NCI-H146 treated with DMSO at 0.1 percent for 48 hours (cell line): Measurements from ENCODE around the gene LCN1.

Experiments used
- DNase-seq: peaks from one replicate; lab custom pipeline; 2025; ENCODE audit not compliant: unreplicated experiment; lab: John Stamatoyannopoulos, UW

LCN1 gene

GRCh38 chr9:135488013-135488330 is 33.3 kb upstream of the LCN1 start:
- no peak for DNase-seq

GRCh38 chr9:135488527-135488926 is 32.7 kb upstream of the LCN1 start:
- DNase-seq, result no peak

- no peak for DNase-seq
Observed at GRCh38 chr9:135489188-135489906, 31.9 kb upstream of the LCN1 start.

- DNase-seq, result no peak
Observed at GRCh38 chr9:135490166-135490870, 30.9 kb upstream of the LCN1 start.

GRCh38 chr9:135490980-135491464 is 30.2 kb upstream of the LCN1 start:
- DNase-seq, result peak; percentile 33

GRCh38 chr9:135491764-135492163 is 29.5 kb upstream of the LCN1 start:
- DNase-seq, result peak; percentile 16

- DNase-seq, result no peak
Observed at GRCh38 chr9:135492886-135493669, 28.2 kb upstream of the LCN1 start.

GRCh38 chr9:135494791-135495559 is 26.3 kb upstream of the LCN1 start:
- no peak for DNase-seq

- no peak for DNase-seq
Observed at GRCh38 chr9:135498381-135499126, 22.7 kb upstream of the LCN1 start.

- peak; percentile 64 for DNase-seq
Observed at GRCh38 chr9:135499326-135500070, 21.7 kb upstream of the LCN1 start.

GRCh38 chr9:135500071-135500524 is 21.1 kb upstream of the LCN1 start:
- DNase-seq, result no peak

- peak; percentile 42 for DNase-seq
Observed at GRCh38 chr9:135500525-135501260, 20.5 kb upstream of the LCN1 start, which contains the start of gene MRPS2. MRPS2 (plus strand) TSS chr9:135500682; CDS start chr9:135500711, 29 bp downstream.

- DNase-seq, result no peak
Observed at GRCh38 chr9:135501261-135502167, 19.7 kb upstream of the LCN1 start.

- no peak for DNase-seq
Observed at GRCh38 chr9:135502168-135502872, 18.9 kb upstream of the LCN1 start.

- no peak for DNase-seq
Observed at GRCh38 chr9:135502873-135503321, 18.3 kb upstream of the LCN1 start.

GRCh38 chr9:135503371-135504261 is 17.6 kb upstream of the LCN1 start:
- DNase-seq, result no peak
